ENCODE data around the gene PTGER3. TPM values are rescaled to one million over a fixed set of nuclear protein-coding genes. Genes with fewer than 3 reads are reported as not detected.

PTGER3 gene
- total RNA-seq, 1 experiment from 2014 or later = not detected

DNA sequence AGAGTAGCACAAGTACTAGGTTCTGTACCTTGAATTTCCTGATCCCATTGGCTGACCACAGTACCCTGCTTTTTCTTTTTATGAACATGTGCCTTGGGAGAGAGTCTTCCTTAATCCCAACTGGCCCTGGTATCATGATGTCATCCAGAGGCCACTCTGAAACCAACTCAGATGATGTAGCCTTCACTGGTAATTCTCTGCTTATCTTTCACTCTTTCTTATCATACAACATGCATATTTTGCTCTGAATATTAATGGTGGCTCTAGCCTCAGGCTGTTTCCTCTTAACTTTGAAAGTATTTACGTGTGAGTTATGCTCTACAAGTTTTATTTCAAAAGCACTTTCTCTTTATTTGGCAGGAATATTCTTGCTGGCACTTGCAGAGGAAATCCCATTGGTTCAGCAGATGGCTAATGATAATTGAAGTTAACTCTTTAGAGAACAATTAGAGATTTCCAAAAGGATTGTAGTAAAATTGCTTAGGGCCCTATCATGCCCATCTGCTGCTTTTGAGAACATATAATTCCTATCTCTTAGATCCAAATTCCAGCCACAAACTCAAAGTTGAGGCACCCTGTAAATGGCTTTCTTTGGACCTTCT is 86.1 kb downstream of the PTGER3 start:
- no peaks in the 10 kb centered on the region for H3K27me3 ChIP-seq (replicated peaks; ENCODE audit: control insufficient read depth, insufficient read depth, low read length)
- no peaks in the 10 kb centered on the region for H3K9me3 Mint-ChIP-seq (ENCODE audit: unreplicated experiment)
- ChIA-PET CTCF (no interaction called here), POLR2A (no interaction called here)
- no peaks in the 10 kb centered on the region for H3K36me3 Mint-ChIP-seq (ENCODE audit: insufficient read depth, unreplicated experiment)
- H3K4me1 Mint-ChIP-seq (ENCODE audit: low read depth, unreplicated experiment) = no peaks in the 10 kb centered on the region
- intact Hi-C loops (cut with micrococcal nuclease; ENCODE audit: unreplicated experiment) = no loop called here
- H3K27me3 Mint-ChIP-seq (ENCODE audit: insufficient read depth, unreplicated experiment) = peaks cover 4% of the 10 kb centered on the region
- H3K36me3 ChIP-seq (ENCODE audit: control insufficient read depth, insufficient read depth, low read length) = no peaks in the 10 kb centered on the region
- TF ChIP-seq, protein P1, sequence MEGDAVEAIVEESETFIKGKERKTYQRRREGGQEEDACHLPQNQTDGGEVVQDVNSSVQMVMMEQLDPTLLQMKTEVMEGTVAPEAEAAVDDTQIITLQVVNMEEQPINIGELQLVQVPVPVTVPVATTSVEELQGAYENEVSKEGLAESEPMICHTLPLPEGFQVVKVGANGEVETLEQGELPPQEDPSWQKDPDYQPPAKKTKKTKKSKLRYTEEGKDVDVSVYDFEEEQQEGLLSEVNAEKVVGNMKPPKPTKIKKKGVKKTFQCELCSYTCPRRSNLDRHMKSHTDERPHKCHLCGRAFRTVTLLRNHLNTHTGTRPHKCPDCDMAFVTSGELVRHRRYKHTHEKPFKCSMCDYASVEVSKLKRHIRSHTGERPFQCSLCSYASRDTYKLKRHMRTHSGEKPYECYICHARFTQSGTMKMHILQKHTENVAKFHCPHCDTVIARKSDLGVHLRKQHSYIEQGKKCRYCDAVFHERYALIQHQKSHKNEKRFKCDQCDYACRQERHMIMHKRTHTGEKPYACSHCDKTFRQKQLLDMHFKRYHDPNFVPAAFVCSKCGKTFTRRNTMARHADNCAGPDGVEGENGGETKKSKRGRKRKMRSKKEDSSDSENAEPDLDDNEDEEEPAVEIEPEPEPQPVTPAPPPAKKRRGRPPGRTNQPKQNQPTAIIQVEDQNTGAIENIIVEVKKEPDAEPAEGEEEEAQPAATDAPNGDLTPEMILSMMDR (IDR thresholded peaks at IDR 0.05; ENCODE audit: insufficient read depth in 1 of 2, low read depth in 1 of 2, low read length in 1 of 2, severe bottlenecking in 1 of 2, unreplicated experiment in 1 of 2) = no peak
- no peaks in the 10 kb centered on the region for H3K4me1 ChIP-seq
- no peak overlapping the region for H3K4me3 ChIP-seq (ENCODE audit: low read depth, low read length)
- no peak overlapping the region for H3K4me3 Mint-ChIP-seq (ENCODE audit: unreplicated experiment)
- BruUV-seq (replicated peaks) = no TSS peak
- DNase-seq = no peak
- H3K9me3 ChIP-seq = no peaks in the 10 kb centered on the region
- H3K27ac Mint-ChIP-seq (ENCODE audit: unreplicated experiment) = no peak overlapping the region

DNA sequence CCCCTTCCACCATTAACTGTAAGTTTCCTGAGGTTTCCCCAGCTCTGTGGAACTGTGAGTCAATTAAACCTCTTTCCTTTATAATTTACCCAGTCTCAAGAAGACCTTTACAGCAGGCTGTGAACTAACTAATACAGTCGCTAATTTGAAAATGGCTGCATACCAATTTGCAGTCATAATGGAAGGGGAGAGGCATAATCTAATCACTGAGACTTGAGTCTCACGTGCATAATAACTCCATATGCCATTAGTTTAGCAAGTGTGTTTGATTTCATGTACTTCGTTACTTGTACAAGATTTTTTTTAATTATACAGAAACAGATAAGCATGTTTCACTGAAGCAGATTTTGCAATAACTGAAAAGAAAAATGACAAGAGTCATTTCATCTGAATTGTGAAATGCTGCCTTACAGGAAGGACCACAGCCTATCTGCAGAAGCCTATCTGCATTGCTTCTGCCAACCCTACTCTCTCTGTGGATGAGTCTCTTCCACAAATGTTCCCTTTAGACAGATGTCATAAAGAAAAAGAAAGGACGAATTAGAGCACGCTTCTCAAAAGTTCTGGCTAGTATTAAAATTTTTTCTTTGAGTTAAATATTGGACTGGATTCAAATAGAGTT is 99.1 kb downstream of the PTGER3 start:
- DNase-seq = no peak
- no peaks in the 10 kb centered on the region for H3K4me1 ChIP-seq
- BruUV-seq (replicated peaks) = no TSS peak
- H3K27me3 Mint-ChIP-seq (ENCODE audit: insufficient read depth, unreplicated experiment) = peaks cover 3% of the 10 kb centered on the region
- H3K9me3 ChIP-seq = no peaks in the 10 kb centered on the region
- POLR2A ChIA-PET = no interaction called here
- no peaks in the 10 kb centered on the region for H3K36me3 ChIP-seq (ENCODE audit: control insufficient read depth, insufficient read depth, low read length)
- H3K4me1 Mint-ChIP-seq (ENCODE audit: low read depth, unreplicated experiment) = no peaks in the 10 kb centered on the region
- no peak overlapping the region for H3K4me3 ChIP-seq (ENCODE audit: low read depth, low read length)
- H3K36me3 Mint-ChIP-seq (ENCODE audit: insufficient read depth, unreplicated experiment) = no peaks in the 10 kb centered on the region
- no peak overlapping the region for H3K4me3 Mint-ChIP-seq (ENCODE audit: unreplicated experiment)
- no peak overlapping the region for H3K27ac Mint-ChIP-seq (ENCODE audit: unreplicated experiment)
- TF ChIP-seq, protein P1 (IDR thresholded peaks at IDR 0.05; ENCODE audit: insufficient read depth in 1 of 2, low read depth in 1 of 2, low read length in 1 of 2, severe bottlenecking in 1 of 2, unreplicated experiment in 1 of 2) = no peak
- CTCF ChIA-PET = no interaction called here
- intact Hi-C loops (cut with micrococcal nuclease; ENCODE audit: unreplicated experiment) = no loop called here
- H3K9me3 Mint-ChIP-seq (ENCODE audit: unreplicated experiment) = no peaks in the 10 kb centered on the region
- H3K27me3 ChIP-seq (replicated peaks; ENCODE audit: control insufficient read depth, insufficient read depth, low read length) = no peaks in the 10 kb centered on the region

- Histone ChIP-seq H3K36me3 (ENCODE audit: control insufficient read depth, insufficient read depth, low read length) (no peaks in the 10 kb centered on the region), H3K9me3 (no peaks in the 10 kb centered on the region), H3K27me3 (replicated peaks; ENCODE audit: control insufficient read depth, insufficient read depth, low read length) (no peaks in the 10 kb centered on the region), H3K4me1 (no peaks in the 10 kb centered on the region), H3K4me3 (ENCODE audit: low read depth, low read length) (no peak overlapping the region)
- POLR2A ChIA-PET = no interaction called here
- Mint-ChIP-seq H3K27me3 (ENCODE audit: insufficient read depth, unreplicated experiment) (peaks cover 3% of the 10 kb centered on the region), H3K27ac (ENCODE audit: unreplicated experiment) (no peak overlapping the region), H3K4me3 (ENCODE audit: unreplicated experiment) (no peak overlapping the region), H3K4me1 (ENCODE audit: low read depth, unreplicated experiment) (no peaks in the 10 kb centered on the region), H3K9me3 (ENCODE audit: unreplicated experiment) (no peaks in the 10 kb centered on the region), H3K36me3 (ENCODE audit: insufficient read depth, unreplicated experiment) (no peaks in the 10 kb centered on the region)
- intact Hi-C loops (cut with micrococcal nuclease; ENCODE audit: unreplicated experiment) = no loop called here
- BruUV-seq (replicated peaks) = no TSS peak
- DNase-seq = no peak
- CTCF ChIA-PET = no interaction called here
- TF ChIP-seq, protein P1 (IDR thresholded peaks at IDR 0.05; ENCODE audit: insufficient read depth in 1 of 2, low read depth in 1 of 2, low read length in 1 of 2, severe bottlenecking in 1 of 2, unreplicated experiment in 1 of 2) = no peak
Measured at GRCh38 chr1:70947835-70948234, 99.8 kb downstream of the PTGER3 start.
